WERI-Rb-1 (cell line): ENCODE measurements around the gene ATAD2B.
A peak's percentile ranks its signal among the peaks of the same experiment; 100 is the strongest.

Experiments
- DNase-seq: peaks from one replicate; pipeline ENCODE4 v3.0.0-alpha.2; 2020
- H3K27ac ChIP-seq: fragments of 250-450 bp; sonication (Bioruptor Pico); 2 replicates; pipeline ENCODE4 v1.5.1; 2020; ENCODE audit warnings: mild to moderate bottlenecking, moderate library complexity
- H3K27me3 ChIP-seq: fragments of 250-450 bp; sonication (Bioruptor Pico); 2 replicates; pipeline ENCODE4 v1.5.1; 2021; ENCODE audit warnings: mild to moderate bottlenecking, low read depth, moderate library complexity; ENCODE audit not compliant: insufficient read depth, severe bottlenecking
- H3K36me3 ChIP-seq: fragments of 250-450 bp; sonication (Bioruptor Pico); 2 replicates; pipeline ENCODE4 v1.5.1; 2020; ENCODE audit warnings: mild to moderate bottlenecking, moderate library complexity
- H3K4me3 ChIP-seq: 2 replicates; pipeline ENCODE4 v1.5.1; 2011; ENCODE audit warnings: low read depth, mild to moderate bottlenecking, control low read depth, low read length
- H3K9me3 ChIP-seq: fragments of 250-450 bp; sonication (Bioruptor Pico); 2 replicates; pipeline ENCODE4 v1.5.1; 2021; ENCODE audit warnings: mild to moderate bottlenecking, moderate library complexity; ENCODE audit not compliant: severe bottlenecking
- TF ChIP-seq, protein P1 (sequence below): IDR thresholded peaks from 2 replicates; pipeline ENCODE4 v1.5.1; 2011; ENCODE audit warnings: low read depth, mild to moderate bottlenecking, control low read depth, inconsistent platforms, low read length

The ATAD2B gene

GRCh38 chr2:23706613-23707078 is 220.3 kb downstream of the ATAD2B start:
- Histone ChIP-seq H3K4me3 (no peak overlapping the region), H3K27me3 (no peaks in the 10 kb centered on the region), H3K27ac (no peak overlapping the region), H3K36me3 (peaks cover 38% of the 10 kb centered on the region), H3K9me3 (no peaks in the 10 kb centered on the region)
- TF ChIP-seq, protein P1, sequence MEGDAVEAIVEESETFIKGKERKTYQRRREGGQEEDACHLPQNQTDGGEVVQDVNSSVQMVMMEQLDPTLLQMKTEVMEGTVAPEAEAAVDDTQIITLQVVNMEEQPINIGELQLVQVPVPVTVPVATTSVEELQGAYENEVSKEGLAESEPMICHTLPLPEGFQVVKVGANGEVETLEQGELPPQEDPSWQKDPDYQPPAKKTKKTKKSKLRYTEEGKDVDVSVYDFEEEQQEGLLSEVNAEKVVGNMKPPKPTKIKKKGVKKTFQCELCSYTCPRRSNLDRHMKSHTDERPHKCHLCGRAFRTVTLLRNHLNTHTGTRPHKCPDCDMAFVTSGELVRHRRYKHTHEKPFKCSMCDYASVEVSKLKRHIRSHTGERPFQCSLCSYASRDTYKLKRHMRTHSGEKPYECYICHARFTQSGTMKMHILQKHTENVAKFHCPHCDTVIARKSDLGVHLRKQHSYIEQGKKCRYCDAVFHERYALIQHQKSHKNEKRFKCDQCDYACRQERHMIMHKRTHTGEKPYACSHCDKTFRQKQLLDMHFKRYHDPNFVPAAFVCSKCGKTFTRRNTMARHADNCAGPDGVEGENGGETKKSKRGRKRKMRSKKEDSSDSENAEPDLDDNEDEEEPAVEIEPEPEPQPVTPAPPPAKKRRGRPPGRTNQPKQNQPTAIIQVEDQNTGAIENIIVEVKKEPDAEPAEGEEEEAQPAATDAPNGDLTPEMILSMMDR = no peak
- no peak for DNase-seq

DNA sequence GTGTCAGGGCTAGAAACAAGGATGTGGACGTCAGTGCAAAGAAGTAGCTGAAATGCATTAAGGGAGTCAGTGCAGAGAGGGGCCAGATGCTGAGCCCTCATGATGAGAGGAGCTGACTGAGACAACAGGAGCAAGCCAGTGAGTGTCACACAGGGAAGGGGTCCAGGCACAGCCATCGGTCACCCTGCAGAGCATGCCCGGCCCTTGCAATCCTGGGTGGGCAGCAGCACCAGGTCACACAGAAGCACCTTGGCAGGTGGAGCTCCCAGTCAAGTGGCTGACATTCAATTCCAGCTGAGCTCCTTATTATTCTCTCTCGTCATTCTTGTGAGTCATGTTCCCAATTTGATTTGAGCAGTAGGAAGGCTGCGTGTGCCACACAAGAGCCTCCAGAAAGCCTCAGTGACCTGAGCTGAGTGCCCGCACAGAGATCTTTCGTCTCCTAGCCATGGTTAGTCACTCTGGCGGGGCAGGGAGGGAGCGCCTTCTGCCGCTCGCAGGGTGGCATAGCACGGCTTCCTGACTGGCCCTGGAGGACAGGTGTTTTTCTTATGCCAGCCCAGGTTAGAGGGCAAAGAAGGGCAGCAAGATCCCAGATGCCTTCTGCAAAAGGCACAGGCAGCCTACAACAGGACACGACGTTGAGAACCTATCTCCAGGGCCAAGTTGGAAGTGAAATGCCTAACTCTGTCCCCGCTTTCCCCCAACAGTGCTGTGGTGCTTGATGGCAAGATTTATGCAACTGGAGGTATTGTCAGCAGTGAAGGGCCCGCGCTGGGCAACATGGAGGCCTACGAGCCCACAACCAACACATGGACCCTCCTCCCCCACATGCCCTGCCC is 220.9 kb downstream of the ATAD2B start:
- H3K27ac ChIP-seq = no peak overlapping the region
- peaks cover 38% of the 10 kb centered on the region for H3K36me3 ChIP-seq
- H3K27me3 ChIP-seq = no peaks in the 10 kb centered on the region
- DNase-seq = no peak
- H3K4me3 ChIP-seq = no peak overlapping the region
- TF ChIP-seq, protein P1 = 0 out of 2 replicates have a peak, but pooled peaks have one; percentile 1
- H3K9me3 ChIP-seq = no peaks in the 10 kb centered on the region

DNA sequence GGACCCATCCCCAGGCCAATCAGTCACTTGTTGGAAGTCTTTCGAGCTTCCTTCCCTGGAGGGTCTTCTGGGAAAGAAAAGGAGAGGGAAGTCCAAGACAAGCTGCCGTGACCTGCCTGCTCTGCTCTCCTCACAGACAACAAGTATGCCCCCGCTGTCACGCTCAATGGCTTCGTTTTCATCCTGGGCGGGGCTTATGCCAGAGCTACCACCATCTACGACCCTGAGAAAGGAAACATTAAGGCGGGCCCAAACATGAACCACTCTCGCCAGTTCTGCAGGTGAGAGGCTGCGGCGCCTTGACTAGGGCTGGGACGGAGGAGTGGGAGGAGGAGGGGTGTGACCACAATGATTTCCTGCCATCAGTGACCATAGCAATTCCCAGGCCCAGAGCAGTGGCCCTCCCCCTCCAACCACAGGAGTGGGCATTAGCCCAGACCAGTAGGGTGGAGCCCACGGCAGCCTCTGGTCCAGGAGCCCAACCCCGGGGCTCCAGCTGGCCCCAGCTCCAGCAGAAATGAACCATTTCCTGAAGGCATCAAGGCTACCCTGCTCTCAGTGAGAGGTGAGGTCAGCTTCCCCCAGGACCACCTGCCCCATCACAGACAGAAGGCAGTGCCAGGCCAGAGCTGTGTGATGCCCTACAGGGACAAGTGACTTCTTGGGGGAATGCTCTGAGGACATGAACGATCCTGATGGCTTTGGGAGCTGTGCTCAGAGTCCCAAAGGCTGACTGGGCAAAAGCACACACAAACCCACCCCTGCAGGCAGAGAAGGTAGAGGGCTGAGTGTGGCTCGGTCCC is 223.1 kb downstream of the ATAD2B start:
- no peak overlapping the region for H3K27ac ChIP-seq
- no peaks in the 10 kb centered on the region for H3K27me3 ChIP-seq
- no peak for DNase-seq
- H3K9me3 ChIP-seq = no peaks in the 10 kb centered on the region
- TF ChIP-seq, protein P1 = no peak
- no peak overlapping the region for H3K4me3 ChIP-seq
- peaks cover 56% of the 10 kb centered on the region for H3K36me3 ChIP-seq

DNA sequence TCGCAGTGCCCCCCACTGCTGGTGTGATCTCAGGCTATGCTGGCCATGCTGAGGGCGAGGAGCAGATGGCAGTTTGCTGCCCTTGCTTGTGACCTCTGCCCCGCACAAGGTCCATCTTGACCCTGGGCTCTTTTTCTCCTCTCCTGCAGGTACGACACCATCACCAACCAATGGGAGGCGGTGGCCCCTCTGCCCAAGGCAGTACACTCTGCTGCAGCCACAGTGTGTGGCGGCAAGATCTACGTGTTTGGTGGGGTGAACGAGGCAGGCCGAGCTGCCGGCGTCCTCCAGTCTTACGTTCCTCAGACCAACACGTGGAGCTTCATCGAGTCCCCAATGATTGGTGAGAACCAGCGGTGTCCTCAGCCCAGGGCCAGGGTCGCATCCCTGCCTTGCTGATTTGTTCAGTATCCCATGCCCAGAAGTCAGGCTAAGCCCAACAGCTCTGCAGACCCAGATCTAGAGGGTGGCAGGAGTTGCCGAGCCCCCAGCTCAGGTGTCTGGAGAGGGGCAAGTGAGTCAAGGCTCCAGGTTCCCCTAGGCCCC is 223.8 kb downstream of the ATAD2B start:
- H3K36me3 ChIP-seq = peaks cover 56% of the 10 kb centered on the region
- no peaks in the 10 kb centered on the region for H3K27me3 ChIP-seq
- H3K27ac ChIP-seq = no peak overlapping the region
- H3K9me3 ChIP-seq = no peaks in the 10 kb centered on the region
- DNase-seq = no peak
- H3K4me3 ChIP-seq = no peak overlapping the region
- TF ChIP-seq, protein P1 = no peak

DNA sequence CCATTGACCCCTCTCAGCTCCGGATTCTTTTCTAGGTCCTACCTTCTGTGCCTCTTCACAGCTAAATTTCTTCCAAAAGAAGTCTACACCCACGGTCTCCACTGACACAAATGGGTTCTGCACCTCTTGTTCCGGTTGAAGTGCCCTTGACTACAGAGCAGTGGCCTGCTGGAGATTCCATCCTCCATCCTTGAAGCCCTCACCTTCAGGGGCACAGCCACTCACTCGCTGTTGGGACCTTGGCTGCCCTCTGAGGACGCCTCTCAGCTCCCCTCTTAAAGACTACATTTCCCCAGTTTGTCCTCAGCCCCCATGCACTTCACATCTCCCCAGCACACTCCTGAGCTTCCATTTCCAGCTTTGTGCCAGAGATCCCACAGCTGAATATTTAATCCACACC is 226.3 kb downstream of the ATAD2B start:
- no peak overlapping the region for H3K27ac ChIP-seq
- no peak overlapping the region for H3K4me3 ChIP-seq
- DNase-seq = no peak
- H3K36me3 ChIP-seq = peaks cover 50% of the 10 kb centered on the region
- H3K9me3 ChIP-seq = no peaks in the 10 kb centered on the region
- no peaks in the 10 kb centered on the region for H3K27me3 ChIP-seq
- TF ChIP-seq, protein P1 = no peak
